A549 treated with AZD2906 at 1 μM for 4 hours (cell line): Measurements from ENCODE around the gene FOXP3. TPM values are rescaled to one million over a fixed set of nuclear protein-coding genes. Genes with fewer than 3 reads are reported as not detected.

Experiments
- total RNA-seq: library from RNA; stranded (reverse); fragments of 200-300 nt; extraction: Qiagen RNA extraction; gene quantifications from 5 replicates; pipeline ENCODE4 v1.2.3, GENCODE V29; 2022

Gene FOXP3, protein sequence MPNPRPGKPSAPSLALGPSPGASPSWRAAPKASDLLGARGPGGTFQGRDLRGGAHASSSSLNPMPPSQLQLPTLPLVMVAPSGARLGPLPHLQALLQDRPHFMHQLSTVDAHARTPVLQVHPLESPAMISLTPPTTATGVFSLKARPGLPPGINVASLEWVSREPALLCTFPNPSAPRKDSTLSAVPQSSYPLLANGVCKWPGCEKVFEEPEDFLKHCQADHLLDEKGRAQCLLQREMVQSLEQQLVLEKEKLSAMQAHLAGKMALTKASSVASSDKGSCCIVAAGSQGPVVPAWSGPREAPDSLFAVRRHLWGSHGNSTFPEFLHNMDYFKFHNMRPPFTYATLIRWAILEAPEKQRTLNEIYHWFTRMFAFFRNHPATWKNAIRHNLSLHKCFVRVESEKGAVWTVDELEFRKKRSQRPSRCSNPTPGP
- 0.07 to 0.14 TPM (median 0.10 TPM) in 5 replicates for total RNA-seq

DNA sequence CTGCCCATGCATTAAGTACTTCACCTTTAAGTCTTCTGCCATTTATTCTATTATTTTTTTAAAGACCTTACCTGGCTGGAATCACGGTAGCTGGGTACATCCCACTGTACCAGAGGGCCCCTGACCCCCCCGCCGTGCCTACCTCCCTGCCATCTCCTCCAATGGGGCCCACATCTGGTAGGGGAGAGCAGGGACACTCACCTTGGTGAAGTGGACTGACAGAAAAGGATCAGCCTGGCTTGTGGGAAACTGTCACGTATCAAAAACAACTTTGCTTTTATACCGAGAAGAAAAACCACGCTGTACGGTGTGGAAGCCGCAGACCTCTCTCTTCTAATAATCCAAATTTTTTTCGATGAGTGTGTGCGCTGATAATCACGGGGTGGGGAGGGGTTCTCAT is at the start of gene FOXP3:
TSS of gene FOXP3 (minus strand) at position 251 of the 400 bp plus-strand sequence. CDS start 6,205 bp downstream, outside the sequence.

DNA sequence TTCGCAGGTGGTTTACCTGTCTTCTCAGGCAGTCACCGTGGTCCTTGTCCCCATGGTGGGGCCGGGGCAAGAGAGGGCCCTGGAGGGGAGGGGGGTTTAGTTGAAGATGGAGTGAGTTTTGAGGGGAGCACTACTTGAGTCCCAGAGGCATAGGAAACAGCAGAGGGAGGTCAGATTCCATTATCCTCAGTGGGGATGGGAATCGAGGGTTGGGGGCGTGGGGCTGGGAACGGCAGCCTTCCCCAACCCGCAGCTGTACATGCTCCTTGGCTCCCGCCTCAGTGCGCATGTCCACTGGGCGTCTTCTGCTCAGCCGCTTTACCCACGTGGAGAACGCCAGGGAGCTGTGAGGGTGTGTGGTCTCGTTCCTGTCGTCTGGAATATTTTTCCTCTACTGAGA is 38.8 kb upstream of the FOXP3 start, which contains the start of gene GAGE10:
TSS of gene GAGE10 (plus strand) at position 301 of the 400 bp plus-strand sequence. CDS start 1,214 bp downstream, outside the sequence.

DNA sequence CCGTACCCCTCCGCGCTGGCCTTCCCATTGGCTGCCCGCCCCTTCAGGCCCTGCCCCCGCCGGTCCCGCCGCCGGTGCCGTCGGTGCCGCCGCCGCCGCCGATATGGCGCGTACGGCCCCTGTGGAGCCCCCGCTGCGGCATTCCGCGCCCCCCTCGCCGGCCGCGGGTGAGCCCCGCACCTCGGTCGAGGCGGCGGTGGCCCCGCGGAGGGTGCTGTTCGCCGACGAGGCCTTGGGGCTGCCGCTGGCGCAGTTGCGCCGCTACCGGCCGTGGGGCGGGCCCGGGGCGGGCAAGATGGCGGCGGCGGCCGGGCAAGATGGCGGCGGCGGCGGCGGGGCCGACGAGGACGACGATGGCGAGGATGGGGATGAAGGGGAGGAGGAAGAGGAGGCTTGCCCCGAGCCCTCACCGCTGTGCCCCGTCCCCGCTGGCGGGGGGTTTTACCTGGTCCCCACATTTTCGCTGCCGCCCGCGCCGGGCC is 5.3 kb upstream of the FOXP3 start, which contains the start of gene PPP1R3F:
TSS of gene PPP1R3F (plus strand) at position 27 of the 482 bp plus-strand sequence. CDS start at position 104, 77 bp downstream.

DNA sequence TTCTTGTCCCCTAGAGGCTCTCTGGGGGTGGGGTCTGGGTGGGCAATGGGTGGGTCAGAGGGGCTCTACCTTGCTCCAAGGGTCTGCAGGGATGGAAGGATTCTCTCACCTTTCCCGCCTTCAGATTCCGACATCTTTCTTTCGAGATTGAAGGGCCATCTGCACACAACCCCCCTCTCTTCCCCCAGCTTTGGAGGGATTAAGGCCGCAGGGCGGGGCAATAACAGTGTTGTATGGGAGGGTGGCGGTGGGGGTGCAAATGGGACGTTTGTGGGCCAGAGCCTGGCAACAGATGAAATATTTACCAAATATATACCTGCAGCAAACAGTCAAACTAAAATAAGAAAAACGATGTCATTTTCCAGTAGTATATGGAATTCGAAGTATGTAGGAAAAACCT is 31.3 kb downstream of the FOXP3 start, which contains the start of gene CACNA1F:
TSS of gene CACNA1F (minus strand) at position 165 of the 400 bp plus-strand sequence. CDS start at position 134, 31 bp downstream.

Other genes with a start within 250 kb of the FOXP3 start
- gene TFE3, start 221.4 kb downstream of the FOXP3 start, total RNA-seq, result 42.9 to 49.5 TPM (median 48.8 TPM) in 5 replicates
- 2.7 to 4.4 TPM (median 3.5 TPM) in 5 replicates for gene CCDC120, start 205.7 kb downstream of the FOXP3 start, total RNA-seq
- gene PRAF2, start 190.7 kb downstream of the FOXP3 start, total RNA-seq, result 35.6 to 44.5 TPM (median 42.7 TPM) in 5 replicates
- 52.7 to 59.9 TPM (median 57.2 TPM) in 5 replicates for gene WDR45, start 184.8 kb downstream of the FOXP3 start, total RNA-seq
- 21.8 to 23.6 TPM (median 22.8 TPM) in 5 replicates for gene GPKOW, start 141.0 kb downstream of the FOXP3 start, total RNA-seq
- gene MAGIX, start 102.0 kb downstream of the FOXP3 start, total RNA-seq, result 2.3 to 3.9 TPM (median 3.3 TPM) in 5 replicates
- 324 to 454 TPM (median 441 TPM) in 5 replicates for gene PLP2, start 92.8 kb downstream of the FOXP3 start, total RNA-seq
- 11.8 to 18.5 TPM (median 16.8 TPM) in 5 replicates for gene PRICKLE3, start 78.3 kb downstream of the FOXP3 start, total RNA-seq
- 2.2 to 3.2 TPM (median 2.7 TPM) in 5 replicates for gene SYP, start 64.5 kb downstream of the FOXP3 start, total RNA-seq
- gene CACNA1F, start 31.4 kb downstream of the FOXP3 start, total RNA-seq, result not detected in 5 replicates
- gene CCDC22, start 29.2 kb downstream of the FOXP3 start, total RNA-seq, result 13.5 to 14.7 TPM (median 14.1 TPM) in 5 replicates
- 2.1 to 3.6 TPM (median 2.8 TPM) in 5 replicates for gene PPP1R3F, start 5.1 kb upstream of the FOXP3 start, total RNA-seq
- gene GAGE10, start 38.9 kb upstream of the FOXP3 start, total RNA-seq, result not detected in 5 replicates
- not detected in 5 replicates for gene GAGE12J, start 57.3 kb upstream of the FOXP3 start, total RNA-seq
- gene GAGE13, start 66.9 kb upstream of the FOXP3 start, total RNA-seq, result not detected in 5 replicates